NOMO-1 (cell line): ENCODE data around the gene NOL4.

Experiments
- DNase-seq, 2 experiments: peaks; one replicate each; lab custom pipeline; 2025; ENCODE audit not compliant: unreplicated experiment in 2 of 2; lab: John Stamatoyannopoulos, UW

The NOL4 gene

DNA sequence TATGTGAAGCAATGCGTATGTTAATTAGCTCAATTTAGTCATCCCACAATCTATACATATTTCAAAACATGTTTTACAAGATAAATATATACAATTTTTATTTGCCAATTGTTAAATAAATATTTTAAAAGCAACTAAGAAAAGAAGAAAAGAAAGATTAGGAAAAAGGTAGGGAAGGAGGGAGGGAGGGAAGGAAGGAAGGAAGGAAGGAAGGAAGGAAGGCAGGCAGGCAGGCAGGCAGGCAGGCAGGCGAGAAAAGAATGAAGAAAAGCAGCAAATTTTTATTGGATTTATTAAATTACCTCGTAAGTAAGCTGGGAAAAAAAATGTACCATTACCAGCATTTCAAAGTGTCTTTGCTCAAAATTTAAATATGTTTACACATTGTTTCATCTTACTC is 30.5 kb downstream of the NOL4 start:
- DNase-seq = no peak

DNA sequence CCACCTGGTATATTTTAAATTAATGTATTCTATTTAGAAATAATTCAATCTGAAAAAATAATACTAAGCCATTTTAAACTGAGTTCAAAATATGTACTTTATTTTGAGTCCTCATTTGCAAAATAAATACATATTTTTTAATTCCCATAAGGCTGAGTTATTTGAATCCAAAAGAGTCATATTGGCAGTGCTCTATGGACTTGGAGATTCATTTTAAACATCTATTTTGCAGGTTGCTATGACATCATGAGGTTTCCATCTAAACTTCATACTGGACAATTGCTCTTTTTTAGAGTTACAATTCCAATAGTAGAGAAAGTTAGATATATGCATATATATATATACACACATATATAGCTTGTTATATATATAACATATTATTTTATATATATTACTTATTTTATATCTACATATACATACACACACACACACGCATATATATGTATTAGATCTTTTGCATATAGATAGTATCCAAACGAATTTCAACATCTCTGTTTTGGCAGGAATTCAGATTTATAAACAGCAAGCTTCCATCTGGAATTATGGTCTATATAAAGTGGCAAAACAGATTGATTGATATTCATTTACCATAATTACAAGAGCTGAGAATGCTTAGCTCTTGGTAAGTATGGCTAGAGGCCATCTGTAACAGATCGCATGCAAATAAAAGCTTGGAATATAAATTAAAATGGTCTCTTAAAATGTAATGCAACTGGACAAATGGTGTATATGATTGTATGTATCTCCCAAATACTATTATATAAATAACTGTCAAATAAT is 34.9 kb downstream of the NOL4 start:
- DNase-seq = no peak
